Fibroblast of the aortic adventitia (primary cell): ENCODE measurements around the gene PCBP3. TPM values are rescaled to one million over a fixed set of nuclear protein-coding genes. Genes with fewer than 3 reads are reported as not detected.

Experiments used
- DNase-seq: peaks from one replicate; pipeline ENCODE4 v3.0.0-alpha.2; 2010; ENCODE audit warnings: low read depth
- H3K4me3 ChIP-seq: 2 replicates; pipeline ENCODE4 v1.5.1; 2011; ENCODE audit warnings: low read depth, mild to moderate bottlenecking, control low read depth, low read length, moderate library complexity
- CTCF ChIP-seq: IDR thresholded peaks from 2 replicates; pipeline ENCODE4 v1.5.1; 2011; ENCODE audit warnings: mild to moderate bottlenecking, low read length, control low read depth, inconsistent platforms; ENCODE audit not compliant: insufficient read depth
- total RNA-seq: library from RNA; depleted of rRNA; stranded (reverse); fragments of >200 nt; gene quantifications from 2 replicates; pipeline ENCODE4 v1.2.3, GENCODE V29; 2012; ENCODE audit warnings: low replicate concordance

The PCBP3 gene
- total RNA-seq, 1 donor: 1.2 TPM

- H3K4me3 ChIP-seq: peak overlapping the region; percentile 43
- no peak for TF ChIP-seq CTCF
- DNase-seq: peak; percentile 94
These were observed 231.3 kb downstream of the PCBP3 start for GRCh38 chr21:45874716-45875415.

- no peak for TF ChIP-seq CTCF
- DNase-seq: no peak
- no peak overlapping the region for H3K4me3 ChIP-seq
These were observed 231.9 kb downstream of the PCBP3 start for GRCh38 chr21:45875416-45875760.

DNA sequence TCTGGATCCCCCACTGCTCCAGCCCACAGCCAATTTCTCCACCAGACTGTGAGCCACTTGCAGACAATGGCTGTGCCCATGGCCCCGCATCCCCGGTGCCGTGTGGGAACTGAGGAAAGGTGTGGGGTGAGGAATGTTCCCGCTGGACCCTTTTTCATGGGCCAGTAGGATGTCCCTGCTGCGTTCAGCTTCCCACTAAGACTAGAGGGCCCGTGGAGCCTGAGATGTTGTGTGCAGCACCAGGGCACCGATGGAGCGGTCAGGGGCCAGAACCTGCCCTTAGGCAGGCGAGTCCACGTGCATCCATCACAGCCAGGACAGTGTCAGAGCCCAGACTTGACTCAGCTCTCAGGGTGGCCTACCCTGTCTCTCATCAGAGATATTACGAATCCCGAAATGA is 232.4 kb downstream of the PCBP3 start:
- no peak for DNase-seq
- no peak for TF ChIP-seq CTCF
- H3K4me3 ChIP-seq: no peak overlapping the region

GRCh38 chr21:45876381-45877170 is 233.1 kb downstream of the PCBP3 start:
- H3K4me3 ChIP-seq: no peak overlapping the region
- no peak for TF ChIP-seq CTCF
- DNase-seq: no peak

- no peak for TF ChIP-seq CTCF
- no peak for DNase-seq
- no peak overlapping the region for H3K4me3 ChIP-seq
These were observed 233.6 kb downstream of the PCBP3 start for GRCh38 chr21:45877171-45877438.

DNA sequence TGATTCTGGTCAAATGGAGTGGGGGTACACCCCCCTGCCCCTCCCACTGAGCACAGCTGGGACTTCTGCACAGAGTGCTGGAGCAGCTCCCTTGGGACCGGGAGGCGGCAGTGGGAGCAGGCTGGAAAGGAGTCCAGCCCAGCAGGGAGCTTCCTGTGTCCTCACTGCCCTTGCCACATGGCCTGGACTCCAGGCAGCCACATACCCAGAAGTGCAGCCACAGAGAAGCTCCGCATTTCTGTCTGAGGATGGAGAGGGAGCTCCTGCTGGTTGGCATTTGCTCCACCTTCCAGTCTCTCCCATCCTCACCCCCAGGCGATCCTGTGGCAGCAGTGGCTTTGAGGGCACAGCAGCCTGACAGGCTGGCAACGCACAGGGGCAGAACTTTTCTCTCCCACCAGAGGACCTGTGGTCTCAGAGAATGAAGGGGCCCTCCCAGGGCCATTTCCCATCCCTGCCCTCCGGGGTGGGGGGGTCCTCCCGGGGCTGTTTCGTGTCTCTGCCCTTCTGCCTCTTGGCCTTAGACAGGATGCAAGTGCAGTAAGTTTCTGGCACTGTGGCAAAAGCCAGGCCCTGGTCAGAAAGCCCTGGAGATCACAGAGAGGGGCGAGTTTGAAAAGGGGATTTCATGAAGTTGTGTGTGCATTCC is 234.4 kb downstream of the PCBP3 start:
- DNase-seq: no peak
- H3K4me3 ChIP-seq: no peak overlapping the region
- no peak for TF ChIP-seq CTCF
